ENCODE results near the gene GJA1. TPM values are rescaled to one million over a fixed set of nuclear protein-coding genes. Genes with fewer than 3 reads are reported as not detected.

GJA1 gene
- total RNA-seq, 4 donors from 2014 or later, result 6.8 to 10.8 (median 9.2) TPM

- no peak for TF ChIP-seq POLR2A (IDR thresholded peaks at IDR 0.05)
- TF ChIP-seq CTCF (IDR thresholded peaks at IDR 0.05 in 4 of 5, conservative IDR thresholded peaks at IDR 0.05 in 1 of 5), result no peak
- intact Hi-C loops (cut with DNase I; ENCODE audit: low total_unique reads), result no loop called here
Measured at GRCh38 chr6:121463087-121463486, 27.6 kb downstream of the GJA1 start.

GRCh38 chr6:121465101-121465500 lies 29.7 kb downstream of the GJA1 start:
- no peaks in the 10 kb centered on the region for H3K9me3 ChIP-seq
- no peaks in the 10 kb centered on the region for H3K4me1 ChIP-seq
- H3K4me3 ChIP-seq, result no peak overlapping the region
- intact Hi-C loops (cut with DNase I; ENCODE audit: low total_unique reads), result no loop called here
- H3K27ac ChIP-seq, result no peak overlapping the region
- no peaks in the 10 kb centered on the region for H3K27me3 ChIP-seq
- ATAC-seq (no peak), DNase-seq (no peak)
- in situ Hi-C loops (cut with MboI; ENCODE audit: low sequenced_read_pairs in 4 of 4), result no loop called here
- no peaks in the 10 kb centered on the region for H3K36me3 ChIP-seq
- no peak for TF ChIP-seq CTCF (IDR thresholded peaks at IDR 0.05 in 4 of 5, conservative IDR thresholded peaks at IDR 0.05 in 1 of 5)
- TF ChIP-seq POLR2A (IDR thresholded peaks at IDR 0.05), result no peak

More at GRCh38 chr6:121463087-121463486, 27.6 kb downstream of the GJA1 start:
- Histone ChIP-seq H3K27me3 (no peaks in the 10 kb centered on the region), H3K4me1 (no peaks in the 10 kb centered on the region), H3K9me3 (no peaks in the 10 kb centered on the region), H3K4me3 (no peak overlapping the region), H3K36me3 (no peaks in the 10 kb centered on the region), H3K27ac (no peak overlapping the region)
- no peak for ATAC-seq
- in situ Hi-C loops (cut with MboI; ENCODE audit: low sequenced_read_pairs in 4 of 4), result no loop called here
- no peak for DNase-seq

- no peak for ATAC-seq
- H3K27me3 ChIP-seq, result no peaks in the 10 kb centered on the region
- no peaks in the 10 kb centered on the region for H3K36me3 ChIP-seq
- intact Hi-C loops (cut with DNase I; ENCODE audit: low total_unique reads) (no loop called here), in situ Hi-C loops (cut with MboI; ENCODE audit: low sequenced_read_pairs in 4 of 4) (no loop called here)
- TF ChIP-seq POLR2A (IDR thresholded peaks at IDR 0.05), result no peak
- no peak for TF ChIP-seq CTCF (IDR thresholded peaks at IDR 0.05 in 4 of 5, conservative IDR thresholded peaks at IDR 0.05 in 1 of 5)
- DNase-seq, result no peak
- no peak overlapping the region for H3K27ac ChIP-seq
- no peaks in the 10 kb centered on the region for H3K9me3 ChIP-seq
- no peak overlapping the region for H3K4me3 ChIP-seq
- H3K4me1 ChIP-seq, result no peaks in the 10 kb centered on the region
Measured at GRCh38 chr6:121479486-121480098, 44.1 kb downstream of the GJA1 start.

GRCh38 chr6:121480099-121480713 lies 44.8 kb downstream of the GJA1 start:
- no peak for TF ChIP-seq CTCF (IDR thresholded peaks at IDR 0.05 in 4 of 5, conservative IDR thresholded peaks at IDR 0.05 in 1 of 5)
- no peak for TF ChIP-seq POLR2A (IDR thresholded peaks at IDR 0.05)
- H3K27ac ChIP-seq, result no peak overlapping the region
- in situ Hi-C loops (cut with MboI; ENCODE audit: low sequenced_read_pairs in 4 of 4) (no loop called here), intact Hi-C loops (cut with DNase I; ENCODE audit: low total_unique reads) (no loop called here)
- H3K4me3 ChIP-seq, result no peak overlapping the region
- ATAC-seq (no peak), DNase-seq (no peak)
- no peaks in the 10 kb centered on the region for H3K36me3 ChIP-seq
- H3K27me3 ChIP-seq, result no peaks in the 10 kb centered on the region
- no peaks in the 10 kb centered on the region for H3K4me1 ChIP-seq
- H3K9me3 ChIP-seq, result no peaks in the 10 kb centered on the region
